ENCODE measurements around the gene EXD3. TPM values are rescaled to one million over a fixed set of nuclear protein-coding genes. Genes with fewer than 3 reads are reported as not detected.
"Not testable (repeated sequence)": the region's sequence is repeated elsewhere in the genome, so short reads cannot be mapped to it uniquely, and the experiment has no call there.

Gene EXD3
- polyA plus RNA-seq, 3 donors from 2014 or later, result 1.6 to 6.3 (median 4.3) TPM

GRCh38 chr9:137411645-137412380 is 11.1 kb downstream of the EXD3 start:
- Mint-ChIP-seq H3K4me3 (peak overlapping the region; percentile 33 to 61 (median 53)), H3K27ac (peak overlapping the region in 3 of 6 donors; percentile 55 to 74 (median 55)), H3K27me3 (ENCODE audit: low read depth in 3 of 3) (peaks cover 0 to 3% (median 3%) of the 10 kb centered on the region in 3 donors), H3K36me3 (no peaks in the 10 kb centered on the region), H3K9me3 (no peaks in the 10 kb centered on the region), H3K4me1 (peaks cover 25 to 39% of the 10 kb centered on the region in 2 donors)
- DNase-seq, result peak; percentile 57 to 74 (median 70)

DNA sequence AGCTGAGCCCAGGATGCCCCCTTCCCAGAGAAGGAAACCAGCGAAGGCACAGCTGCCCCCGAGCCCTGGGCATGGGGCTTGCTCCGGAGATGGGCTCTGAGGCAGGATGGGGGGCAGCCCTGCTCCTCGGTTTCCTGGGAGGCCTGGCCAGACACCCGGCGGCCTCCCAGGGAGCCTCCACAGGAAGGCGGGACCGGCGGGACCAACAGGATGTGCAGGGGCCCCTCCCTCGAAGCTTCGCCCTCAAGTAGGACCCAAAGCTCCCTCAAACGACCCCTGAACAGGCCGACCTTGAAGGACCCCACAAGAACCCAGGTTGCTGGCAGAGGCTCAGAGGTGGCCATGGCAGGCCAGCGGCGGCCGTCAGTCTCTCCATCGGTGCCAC is 11.7 kb downstream of the EXD3 start:
- Mint-ChIP-seq H3K36me3 (no peaks in the 10 kb centered on the region), H3K4me1 (peaks cover 26 to 39% of the 10 kb centered on the region in 2 donors), H3K27ac (no peak overlapping the region), H3K27me3 (ENCODE audit: low read depth in 3 of 3) (peaks cover 0 to 3% (median 3%) of the 10 kb centered on the region in 3 donors), H3K4me3 (peak overlapping the region in 3 of 5 donors; percentile 23 to 53 (median 24)), H3K9me3 (no peaks in the 10 kb centered on the region)
- DNase-seq, result no peak

- H3K36me3 Mint-ChIP-seq, result no peaks in the 10 kb centered on the region
- H3K27me3 Mint-ChIP-seq (ENCODE audit: low read depth in 3 of 3), result peaks cover 0 to 4% (median 3%) of the 10 kb centered on the region in 3 donors
- H3K9me3 Mint-ChIP-seq, result no peaks in the 10 kb centered on the region
- DNase-seq, result no peak
- no peak overlapping the region for H3K4me3 Mint-ChIP-seq
- H3K27ac Mint-ChIP-seq, result no peak overlapping the region
- H3K4me1 Mint-ChIP-seq, result peaks cover 30 to 42% of the 10 kb centered on the region in 2 donors
These were observed 12.1 kb downstream of the EXD3 start for GRCh38 chr9:137410891-137411249.

DNA sequence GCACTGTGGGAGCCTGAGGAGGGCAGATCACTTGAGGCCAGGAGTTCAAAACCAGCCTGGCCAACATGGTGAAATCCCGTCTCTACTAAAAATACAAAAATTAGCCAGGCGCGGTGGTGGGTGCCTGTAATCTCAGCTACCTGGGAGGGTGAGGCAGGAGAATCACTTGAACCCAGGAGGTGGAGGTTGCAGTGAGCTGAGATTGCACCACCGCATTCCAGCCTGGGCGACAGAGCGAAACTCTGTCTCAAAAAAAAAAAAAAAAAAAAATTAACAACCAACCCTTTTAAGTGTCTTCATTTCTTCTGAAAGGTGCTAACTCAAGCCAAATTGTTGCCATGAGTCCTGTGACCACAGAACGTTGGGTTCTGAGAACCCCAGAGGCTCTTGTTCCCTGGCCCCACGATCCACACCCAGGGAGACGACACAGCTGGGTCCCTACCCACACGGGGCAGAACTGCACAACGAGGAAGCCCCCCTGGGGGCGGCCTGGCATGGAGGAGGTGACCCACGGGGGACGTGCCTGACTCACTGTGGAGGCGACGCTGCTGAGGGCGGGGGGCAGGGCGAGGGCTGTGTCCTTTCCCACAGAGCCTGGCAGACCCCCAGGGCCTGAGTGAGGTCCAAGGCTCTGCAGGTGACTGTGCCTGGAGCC is 12.6 kb downstream of the EXD3 start:
- not testable (repeated sequence) for H3K27me3 Mint-ChIP-seq (ENCODE audit: low read depth in 3 of 3); H3K9me3 Mint-ChIP-seq; H3K36me3 Mint-ChIP-seq; DNase-seq
- peak overlapping the region; percentile 50 to 77 (median 68) for H3K4me3 Mint-ChIP-seq
- peak overlapping the region in 1 of 6 donors; percentile 69 for H3K27ac Mint-ChIP-seq
- H3K4me1 Mint-ChIP-seq, result peaks cover 35 to 42% of the 10 kb centered on the region in 2 donors

GRCh38 chr9:137409515-137409914 is 13.4 kb downstream of the EXD3 start:
- peaks cover 35 to 40% of the 10 kb centered on the region in 2 donors for H3K4me1 Mint-ChIP-seq
- no peak overlapping the region for H3K27ac Mint-ChIP-seq
- H3K9me3 Mint-ChIP-seq, result no peaks in the 10 kb centered on the region
- no peaks in the 10 kb centered on the region for H3K36me3 Mint-ChIP-seq
- H3K4me3 Mint-ChIP-seq, result peak overlapping the region in 2 of 5 donors; percentile 26 to 57
- peaks cover 0 to 4% (median 3%) of the 10 kb centered on the region in 3 donors for H3K27me3 Mint-ChIP-seq (ENCODE audit: low read depth in 3 of 3)
- DNase-seq, result no peak

DNA sequence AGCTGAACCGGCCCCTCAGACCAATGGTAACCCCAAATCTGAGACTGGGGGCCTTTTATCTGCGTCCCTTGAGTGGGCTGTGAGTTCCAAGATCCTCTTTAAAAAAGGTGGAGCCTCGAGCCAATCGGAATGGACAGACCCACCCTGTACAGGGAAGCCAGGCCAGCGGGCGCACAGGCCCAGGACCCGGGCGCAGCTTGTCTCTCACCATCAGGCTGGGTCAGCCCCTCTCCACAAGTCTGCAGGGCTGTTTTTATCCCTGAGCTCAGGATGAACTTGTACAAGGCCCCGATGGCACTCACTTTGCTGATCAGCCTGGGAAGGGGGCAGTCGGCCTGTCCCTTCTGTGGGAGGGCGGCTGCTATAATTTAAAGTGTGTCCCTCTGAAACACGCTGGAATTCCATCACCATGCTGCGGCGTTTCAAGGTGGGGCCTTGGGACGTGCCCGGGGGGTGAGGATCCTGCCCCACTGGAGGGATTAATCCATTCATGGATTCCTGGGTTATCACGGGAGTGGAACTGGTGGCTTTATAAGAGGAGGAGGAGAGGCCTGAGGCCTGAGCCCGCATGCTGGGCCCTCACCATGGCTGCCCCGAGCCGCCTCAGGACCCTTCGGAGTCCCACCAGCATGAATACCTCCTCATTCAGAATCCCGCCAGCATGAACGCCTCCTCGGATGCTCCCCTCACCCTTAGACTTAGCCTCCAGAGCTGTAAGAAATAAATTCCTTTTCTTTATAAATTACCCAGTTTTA is 14.1 kb downstream of the EXD3 start:
- DNase-seq, result no peak
- Mint-ChIP-seq H3K36me3 (no peaks in the 10 kb centered on the region), H3K4me3 (no peak overlapping the region), H3K27me3 (ENCODE audit: low read depth in 3 of 3) (peaks cover 0 to 4% (median 3%) of the 10 kb centered on the region in 3 donors), H3K27ac (no peak overlapping the region), H3K9me3 (no peaks in the 10 kb centered on the region), H3K4me1 (peaks cover 29 to 34% of the 10 kb centered on the region in 2 donors)

- peaks cover 24% of the 10 kb centered on the region in 2 donors for H3K4me1 Mint-ChIP-seq
- no peaks in the 10 kb centered on the region for H3K9me3 Mint-ChIP-seq
- DNase-seq, result no peak
- H3K27ac Mint-ChIP-seq, result no peak overlapping the region
- peak overlapping the region in 1 of 5 donors; percentile 13 for H3K4me3 Mint-ChIP-seq
- H3K36me3 Mint-ChIP-seq, result peaks cover 0 to under 1% (median 0%) of the 10 kb centered on the region in 3 donors
- H3K27me3 Mint-ChIP-seq (ENCODE audit: low read depth in 3 of 3), result peaks cover 0 to 4% (median 4%) of the 10 kb centered on the region in 3 donors
These were observed 15.2 kb downstream of the EXD3 start for GRCh38 chr9:137407590-137408300.

DNA sequence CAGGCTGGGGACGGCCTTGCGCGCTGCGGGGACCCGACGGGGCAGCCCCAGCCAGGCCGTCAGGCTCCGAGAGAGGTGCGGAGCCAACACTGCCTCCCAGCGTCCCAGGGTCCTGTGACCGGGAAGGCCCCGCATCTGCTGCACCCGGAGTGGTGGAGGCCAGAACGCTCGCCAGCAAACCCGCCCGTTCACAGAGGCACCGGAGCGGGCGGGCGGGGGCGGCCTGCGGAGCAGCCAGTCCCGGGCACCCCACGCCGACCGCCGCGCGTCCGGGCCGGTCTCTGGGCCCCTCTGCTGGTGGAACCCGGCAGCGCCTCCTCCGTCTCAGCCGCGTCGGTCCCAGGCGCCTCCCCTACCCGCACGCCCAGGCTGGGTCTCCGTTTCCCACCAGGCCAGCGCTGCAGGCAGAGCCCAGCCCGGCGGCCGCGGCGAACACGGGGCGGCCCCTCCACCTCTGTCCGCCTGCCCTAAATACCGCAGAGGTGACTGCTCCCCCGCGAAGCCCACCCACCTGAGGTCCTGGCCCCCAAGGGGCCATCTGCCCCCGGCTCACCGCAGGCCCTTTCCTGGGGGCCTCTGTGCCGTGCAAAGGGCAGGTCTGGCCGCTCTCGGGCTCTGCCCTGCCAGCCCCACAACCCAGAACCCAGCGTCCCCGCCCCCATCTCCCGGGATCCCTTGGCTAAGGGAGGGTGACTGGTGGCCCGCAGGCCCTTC is 15.9 kb downstream of the EXD3 start:
- Mint-ChIP-seq H3K27me3 (ENCODE audit: low read depth in 3 of 3) (peaks cover 0 to 5% (median 4%) of the 10 kb centered on the region in 3 donors), H3K27ac (no peak overlapping the region), H3K4me3 (no peak overlapping the region), H3K9me3 (no peaks in the 10 kb centered on the region), H3K36me3 (peaks cover 0 to 7% (median 6%) of the 10 kb centered on the region in 3 donors), H3K4me1 (peaks cover 21 to 25% of the 10 kb centered on the region in 2 donors)
- DNase-seq, result peak; percentile 68 to 71 (median 69)

GRCh38 chr9:137406085-137406760 is 16.7 kb downstream of the EXD3 start:
- Mint-ChIP-seq H3K4me3 (peak overlapping the region in 4 of 5 donors; percentile 30 to 58 (median 57)), H3K36me3 (peaks cover 0 to 8% (median 6%) of the 10 kb centered on the region in 3 donors)
- DNase-seq, result no peak

GRCh38 chr9:137405677-137406081 is 17.3 kb downstream of the EXD3 start:
- H3K36me3 Mint-ChIP-seq, result peaks cover 0 to 8% (median 6%) of the 10 kb centered on the region in 3 donors
- H3K27me3 Mint-ChIP-seq (ENCODE audit: low read depth in 3 of 3), result peaks cover 0 to 4% (median 1%) of the 10 kb centered on the region in 3 donors
- peaks cover 19 to 25% of the 10 kb centered on the region in 2 donors for H3K4me1 Mint-ChIP-seq
- H3K9me3 Mint-ChIP-seq, result no peaks in the 10 kb centered on the region
- DNase-seq, result no peak
- H3K4me3 Mint-ChIP-seq, result peak overlapping the region in 3 of 5 donors; percentile 21 to 58 (median 30)
- no peak overlapping the region for H3K27ac Mint-ChIP-seq

More at GRCh38 chr9:137406085-137406760, 16.7 kb downstream of the EXD3 start:
- Mint-ChIP-seq H3K27me3 (ENCODE audit: low read depth in 3 of 3) (peaks cover 0 to 4% (median 1%) of the 10 kb centered on the region in 3 donors), H3K27ac (no peak overlapping the region), H3K4me1 (peaks cover 19 to 25% of the 10 kb centered on the region in 2 donors), H3K9me3 (no peaks in the 10 kb centered on the region)

DNA sequence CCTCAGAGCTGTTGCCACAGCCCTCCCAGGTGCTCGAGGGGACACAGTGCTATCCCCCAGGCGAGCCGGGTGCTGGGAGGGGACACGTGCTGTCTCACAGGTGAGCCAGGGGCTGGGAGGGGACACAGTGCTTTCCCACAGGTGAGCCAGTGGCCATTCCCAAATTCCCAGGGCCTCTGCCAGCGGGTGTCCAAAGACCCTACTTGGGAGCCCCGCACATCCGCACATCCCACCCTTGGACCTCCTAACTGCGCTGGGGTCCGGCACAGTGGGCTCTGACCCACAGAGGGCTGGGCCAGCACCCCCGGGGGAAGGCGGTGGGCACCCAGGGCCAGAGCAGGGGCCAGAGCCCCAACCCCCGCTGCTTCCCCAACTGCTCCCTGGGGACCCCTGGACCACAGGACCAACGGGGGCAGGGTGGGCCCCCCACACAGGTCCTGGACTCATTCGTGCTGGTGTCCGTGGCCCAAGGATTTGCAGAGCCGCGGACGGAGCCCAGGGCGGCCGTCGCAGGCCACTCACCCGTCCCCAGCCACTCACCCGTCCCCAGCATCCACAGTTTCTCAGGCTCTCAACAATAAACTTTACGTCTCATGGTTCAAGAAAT is 17.9 kb downstream of the EXD3 start:
- H3K27ac Mint-ChIP-seq, result no peak overlapping the region
- peaks cover 0 to 4% (median 1%) of the 10 kb centered on the region in 3 donors for H3K27me3 Mint-ChIP-seq (ENCODE audit: low read depth in 3 of 3)
- no peak overlapping the region for H3K4me3 Mint-ChIP-seq
- H3K4me1 Mint-ChIP-seq, result peaks cover 14 to 19% of the 10 kb centered on the region in 2 donors
- no peaks in the 10 kb centered on the region for H3K9me3 Mint-ChIP-seq
- peaks cover 0 to 11% (median 6%) of the 10 kb centered on the region in 3 donors for H3K36me3 Mint-ChIP-seq
- DNase-seq, result no peak

DNA sequence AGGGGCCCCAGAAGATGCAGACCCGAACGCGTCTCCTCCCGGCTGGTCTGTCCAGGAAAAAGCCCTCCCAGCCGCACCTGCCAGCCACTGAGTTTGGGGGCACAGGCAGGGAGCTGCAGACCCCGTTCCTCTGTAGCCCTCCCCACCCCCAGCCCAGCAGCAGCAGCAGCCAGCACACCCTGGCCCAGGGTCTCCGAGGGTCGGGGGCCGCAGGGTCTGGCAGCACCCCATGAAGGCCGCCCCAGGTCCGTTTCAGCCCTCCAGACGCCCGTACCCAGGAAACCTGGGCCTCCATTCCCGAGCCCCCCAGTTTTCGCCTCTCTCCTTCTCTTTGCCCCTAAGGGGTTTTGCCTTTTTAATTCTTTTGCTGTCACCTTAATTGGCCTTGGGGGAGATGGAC is 19.7 kb downstream of the EXD3 start:
- Mint-ChIP-seq H3K4me3 (no peak overlapping the region), H3K36me3 (peaks cover 4 to 13% (median 6%) of the 10 kb centered on the region in 3 donors), H3K27ac (no peak overlapping the region), H3K4me1 (peaks cover 6 to 20% of the 10 kb centered on the region in 2 donors), H3K27me3 (ENCODE audit: low read depth in 3 of 3) (peaks cover 0 to 4% (median 1%) of the 10 kb centered on the region in 3 donors), H3K9me3 (no peaks in the 10 kb centered on the region)
- DNase-seq, result no peak

All from immature natural killer cell (primary cell).